BLaER1 (cell line): Measurements from ENCODE around the gene KLHL36.

Experiments used
- H3K27ac ChIP-seq: shearing (Covaris generic); formaldehyde crosslinking; 2 replicates; pipeline ENCODE4 v1.8.1; 2022
- H3K27me3 ChIP-seq: shearing (Covaris generic); formaldehyde crosslinking; 2 replicates; pipeline ENCODE4 v1.8.1; 2022
- H3K36me3 ChIP-seq: shearing (Covaris generic); formaldehyde crosslinking; 2 replicates; pipeline ENCODE4 v1.8.1; 2022
- H3K4me1 ChIP-seq: shearing (Covaris generic); formaldehyde crosslinking; 2 replicates; pipeline ENCODE4 v1.8.1; 2022
- H3K4me2 ChIP-seq: shearing (Covaris generic); formaldehyde crosslinking; 2 replicates; pipeline ENCODE4 v1.8.1; 2022
- H3K4me3 ChIP-seq: shearing (Covaris generic); formaldehyde crosslinking; 2 replicates; pipeline ENCODE4 v1.8.1; 2022
- H3K9ac ChIP-seq: shearing (Covaris generic); formaldehyde crosslinking; 2 replicates; pipeline ENCODE4 v1.8.1; 2022
- H3K9me3 ChIP-seq: shearing (Covaris generic); formaldehyde crosslinking; 2 replicates; pipeline ENCODE4 v1.8.1; 2022
- H4K20me1 ChIP-seq: shearing (Covaris generic); formaldehyde crosslinking; 2 replicates; pipeline ENCODE4 v1.8.1; 2022
- Cebpa-rat ChIP-seq: shearing (Covaris generic); IDR thresholded peaks from 2 replicates; pipeline ENCODE4 v1.8.1; 2022

KLHL36 gene

GRCh38 chr16:84665359-84665758 is 17.0 kb downstream of the KLHL36 start:
- H3K9ac ChIP-seq, result no peak overlapping the region
- H3K36me3 ChIP-seq, result peaks cover 60% of the 10 kb centered on the region
- TF ChIP-seq Cebpa-rat, result no peak

DNA sequence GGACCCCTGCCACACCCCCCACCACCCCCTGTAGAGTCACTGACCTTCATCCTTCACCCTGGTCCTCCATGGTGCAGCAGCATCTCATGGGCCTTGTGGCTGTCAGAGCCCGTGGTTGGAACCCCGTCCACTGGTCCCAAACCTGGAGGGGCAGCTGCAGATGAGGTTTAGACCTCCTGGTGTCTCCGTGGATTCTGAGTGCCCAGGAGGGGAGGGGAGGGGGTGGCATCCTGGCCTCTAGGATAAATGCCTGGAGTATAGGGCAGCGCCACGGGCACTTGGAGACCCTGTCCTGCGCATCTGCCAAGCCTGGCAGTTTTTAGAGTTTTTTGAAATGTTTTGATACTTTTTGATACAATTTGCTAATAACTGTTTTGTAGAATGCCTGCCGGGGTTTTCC is 17.5 kb downstream of the KLHL36 start:
- no peaks in the 10 kb centered on the region for H3K9me3 ChIP-seq
- H3K9ac ChIP-seq, result no peak overlapping the region
- H3K4me1 ChIP-seq, result peaks cover 39% of the 10 kb centered on the region
- no peaks in the 10 kb centered on the region for H3K27me3 ChIP-seq
- TF ChIP-seq Cebpa-rat, result no peak
- no peak overlapping the region for H3K27ac ChIP-seq
- H3K36me3 ChIP-seq, result peaks cover 55% of the 10 kb centered on the region
- H4K20me1 ChIP-seq, result peaks cover 47% of the 10 kb centered on the region
- no peak overlapping the region for H3K4me2 ChIP-seq
- H3K4me3 ChIP-seq, result no peak overlapping the region

More at GRCh38 chr16:84665359-84665758, 17.0 kb downstream of the KLHL36 start:
- H3K4me3 ChIP-seq, result no peak overlapping the region
- H3K27ac ChIP-seq, result no peak overlapping the region
- no peaks in the 10 kb centered on the region for H3K9me3 ChIP-seq
- H4K20me1 ChIP-seq, result peaks cover 52% of the 10 kb centered on the region
- no peak overlapping the region for H3K4me2 ChIP-seq
- no peaks in the 10 kb centered on the region for H3K27me3 ChIP-seq
- H3K4me1 ChIP-seq, result peaks cover 39% of the 10 kb centered on the region

DNA sequence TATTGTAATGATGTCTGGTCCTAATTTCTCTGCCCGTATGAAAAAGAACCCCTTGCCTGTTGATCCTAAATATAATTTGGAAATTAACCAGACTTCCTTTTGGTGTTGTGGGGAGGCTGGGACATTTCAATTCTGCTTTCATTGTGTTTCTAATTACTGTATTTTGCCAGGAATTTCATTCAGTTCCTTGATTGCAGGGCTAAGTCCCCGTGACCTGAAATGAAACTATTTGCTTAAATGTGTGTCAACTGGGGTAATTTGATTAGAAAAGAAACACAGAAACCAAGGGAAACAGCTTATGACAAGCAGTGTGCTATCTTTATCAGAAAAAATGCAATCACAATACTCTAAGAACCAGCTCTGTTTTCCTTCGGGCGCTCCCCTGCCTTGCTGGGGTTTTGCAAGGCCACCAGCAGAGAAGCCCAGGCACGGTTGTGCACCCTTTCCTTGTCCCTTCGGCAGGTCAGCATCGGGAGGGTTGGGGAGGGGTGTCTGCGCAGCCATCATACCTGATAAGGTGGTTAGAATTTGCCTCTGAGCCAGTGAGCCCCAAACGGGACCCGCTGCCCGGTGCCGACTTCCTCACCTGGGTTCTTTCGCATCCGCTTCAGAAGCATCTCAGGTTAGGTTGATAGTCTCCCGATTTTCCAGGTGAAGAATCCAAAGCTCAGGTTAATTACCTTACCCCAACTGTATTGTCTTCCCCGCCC is 19.4 kb downstream of the KLHL36 start:
- Histone ChIP-seq H3K9me3 (no peaks in the 10 kb centered on the region), H3K4me1 (peaks cover 30% of the 10 kb centered on the region), H3K36me3 (peaks cover 36% of the 10 kb centered on the region), H3K27me3 (no peaks in the 10 kb centered on the region), H3K4me3 (no peak overlapping the region), H4K20me1 (peaks cover 28% of the 10 kb centered on the region), H3K9ac (no peak overlapping the region), H3K27ac (no peak overlapping the region), H3K4me2 (no peak overlapping the region)
- TF ChIP-seq Cebpa-rat, result no peak

DNA sequence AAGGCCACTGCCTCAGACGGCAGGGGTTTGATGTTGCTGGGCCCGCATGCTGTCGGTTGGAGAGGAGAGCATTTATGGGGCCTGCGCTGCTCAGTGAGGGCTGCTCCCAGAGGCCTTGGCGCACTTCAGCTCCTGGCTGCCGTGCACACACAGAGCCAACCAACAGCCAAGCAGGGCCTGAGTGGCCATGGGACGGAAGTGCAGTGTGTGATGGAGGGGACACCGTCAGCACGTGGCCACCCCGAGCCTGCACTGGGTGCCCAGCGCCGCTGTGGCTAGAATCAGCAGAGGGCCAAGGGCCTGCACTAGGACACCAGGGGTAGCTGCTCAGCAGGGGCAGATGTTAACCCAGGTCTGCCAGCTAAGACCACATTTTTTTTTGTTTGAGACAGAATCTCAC is 21.8 kb downstream of the KLHL36 start:
- Histone ChIP-seq H3K27ac (no peak overlapping the region), H3K4me3 (no peak overlapping the region), H3K4me1 (peaks cover 20% of the 10 kb centered on the region), H4K20me1 (peaks cover 6% of the 10 kb centered on the region; the same call in 1 of the 2 replicates), H3K4me2 (no peak overlapping the region), H3K9me3 (no peaks in the 10 kb centered on the region), H3K9ac (no peak overlapping the region), H3K27me3 (no peaks in the 10 kb centered on the region), H3K36me3 (peaks cover 23% of the 10 kb centered on the region)
- TF ChIP-seq Cebpa-rat, result no peak

- no peak for TF ChIP-seq Cebpa-rat
- peaks cover 16% of the 10 kb centered on the region for H3K4me1 ChIP-seq
Measured at GRCh38 chr16:84672276-84673202, 24.2 kb downstream of the KLHL36 start.

DNA sequence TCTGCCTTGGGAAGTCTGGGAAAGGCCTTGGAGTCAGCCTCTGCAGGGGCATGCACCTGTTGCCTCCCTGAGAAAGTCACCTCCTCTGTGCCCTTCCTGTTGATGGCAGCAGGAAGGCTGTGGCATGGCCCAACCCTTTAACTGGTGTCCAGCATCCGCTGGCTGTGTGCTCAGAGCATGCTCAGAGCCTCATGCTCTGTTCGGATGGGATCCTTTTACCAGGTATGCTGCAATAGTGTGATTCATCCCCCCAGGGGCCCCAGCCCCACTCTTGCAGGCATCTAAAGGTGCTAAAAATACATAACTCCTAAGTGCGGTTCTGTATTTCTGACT is 24.9 kb downstream of the KLHL36 start:
- Histone ChIP-seq H3K4me2 (peak overlapping the region; percentile 45), H4K20me1 (no peaks in the 10 kb centered on the region)

More at GRCh38 chr16:84672276-84673202, 24.2 kb downstream of the KLHL36 start:
- Histone ChIP-seq H3K9me3 (no peaks in the 10 kb centered on the region), H3K4me2 (peak overlapping the region; percentile 45), H3K36me3 (peaks cover 8% of the 10 kb centered on the region), H3K4me3 (no peak overlapping the region), H3K9ac (no peak overlapping the region), H3K27me3 (no peaks in the 10 kb centered on the region), H3K27ac (no peak overlapping the region), H4K20me1 (no peaks in the 10 kb centered on the region)

GRCh38 chr16:84673561-84673960 is 25.2 kb downstream of the KLHL36 start:
- Histone ChIP-seq H4K20me1 (no peaks in the 10 kb centered on the region), H3K36me3 (no peaks in the 10 kb centered on the region), H3K4me2 (peak overlapping the region; percentile 45), H3K9me3 (no peaks in the 10 kb centered on the region), H3K27me3 (no peaks in the 10 kb centered on the region), H3K4me1 (peaks cover 16% of the 10 kb centered on the region), H3K9ac (no peak overlapping the region), H3K27ac (no peak overlapping the region), H3K4me3 (no peak overlapping the region)
- TF ChIP-seq Cebpa-rat, result no peak

More for the DNA sequence above, 24.9 kb downstream of the KLHL36 start:
- H3K4me1 ChIP-seq, result peaks cover 16% of the 10 kb centered on the region
- no peak overlapping the region for H3K4me3 ChIP-seq
- no peak for TF ChIP-seq Cebpa-rat
- no peak overlapping the region for H3K9ac ChIP-seq
- H3K27me3 ChIP-seq, result no peaks in the 10 kb centered on the region
- no peaks in the 10 kb centered on the region for H3K9me3 ChIP-seq
- H3K36me3 ChIP-seq, result peaks cover 3% of the 10 kb centered on the region
- no peak overlapping the region for H3K27ac ChIP-seq

GRCh38 chr16:84675423-84675822 is 27.1 kb downstream of the KLHL36 start:
- Histone ChIP-seq H3K9me3 (no peaks in the 10 kb centered on the region), H3K4me2 (no peak overlapping the region), H4K20me1 (no peaks in the 10 kb centered on the region), H3K4me3 (no peak overlapping the region), H3K9ac (no peak overlapping the region), H3K36me3 (no peaks in the 10 kb centered on the region), H3K4me1 (peaks cover 16% of the 10 kb centered on the region), H3K27ac (no peak overlapping the region), H3K27me3 (no peaks in the 10 kb centered on the region)
- no peak for TF ChIP-seq Cebpa-rat

DNA sequence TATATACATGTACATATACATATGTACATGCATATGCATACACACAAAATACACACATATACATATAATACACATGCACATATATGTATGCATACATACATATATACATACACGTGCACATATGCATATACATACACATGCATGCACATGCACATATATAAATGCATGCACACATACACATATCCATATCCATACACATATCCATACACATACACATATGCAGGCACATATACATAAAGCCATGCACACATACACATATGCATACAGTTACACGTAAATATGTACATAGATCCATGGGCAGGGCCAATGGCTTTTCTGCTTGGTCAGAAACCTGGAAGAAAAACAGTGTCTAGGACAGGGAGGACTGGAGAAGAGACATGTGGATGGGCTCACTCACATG is 27.6 kb downstream of the KLHL36 start:
- Histone ChIP-seq H3K4me2 (no peak overlapping the region), H3K9me3 (no peaks in the 10 kb centered on the region), H3K9ac (no peak overlapping the region), H3K4me3 (no peak overlapping the region), H4K20me1 (no peaks in the 10 kb centered on the region), H3K36me3 (no peaks in the 10 kb centered on the region), H3K27me3 (no peaks in the 10 kb centered on the region), H3K4me1 (peaks cover 16% of the 10 kb centered on the region), H3K27ac (no peak overlapping the region)
- no peak for TF ChIP-seq Cebpa-rat
